ENCODE measurements around the gene PLA2G6.
"Not testable (repeated sequence)": the region's sequence is repeated elsewhere in the genome, so short reads cannot be mapped to it uniquely, and the experiment has no call there.

PLA2G6 gene

DNA sequence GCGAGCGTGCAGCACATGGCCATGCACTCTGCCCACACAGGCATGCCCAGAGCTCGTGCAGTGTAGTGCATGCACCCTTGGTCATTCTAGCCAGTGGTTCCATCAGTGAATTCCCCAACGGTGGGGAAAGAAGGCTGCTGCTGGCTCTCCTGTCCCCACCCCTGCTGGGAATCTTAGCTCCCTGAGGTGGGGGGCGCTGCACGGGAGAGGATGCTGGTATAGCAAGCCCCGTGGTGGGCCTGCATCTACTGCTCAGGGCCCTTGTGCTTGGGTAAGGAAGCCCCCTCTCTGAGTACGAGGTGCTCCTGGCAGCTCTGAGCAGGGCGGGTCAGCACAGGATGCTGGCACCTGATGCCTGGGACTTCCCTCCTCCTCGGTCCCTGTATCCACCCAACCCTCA, 52.6 kb downstream of the PLA2G6 start:
- no peak for DNase-seq

- no peak for DNase-seq
Observed at GRCh38 chr22:38127869-38128268, 53.8 kb downstream of the PLA2G6 start.

- no peak for DNase-seq
Observed at GRCh38 chr22:38126928-38127668, 54.5 kb downstream of the PLA2G6 start.

DNA sequence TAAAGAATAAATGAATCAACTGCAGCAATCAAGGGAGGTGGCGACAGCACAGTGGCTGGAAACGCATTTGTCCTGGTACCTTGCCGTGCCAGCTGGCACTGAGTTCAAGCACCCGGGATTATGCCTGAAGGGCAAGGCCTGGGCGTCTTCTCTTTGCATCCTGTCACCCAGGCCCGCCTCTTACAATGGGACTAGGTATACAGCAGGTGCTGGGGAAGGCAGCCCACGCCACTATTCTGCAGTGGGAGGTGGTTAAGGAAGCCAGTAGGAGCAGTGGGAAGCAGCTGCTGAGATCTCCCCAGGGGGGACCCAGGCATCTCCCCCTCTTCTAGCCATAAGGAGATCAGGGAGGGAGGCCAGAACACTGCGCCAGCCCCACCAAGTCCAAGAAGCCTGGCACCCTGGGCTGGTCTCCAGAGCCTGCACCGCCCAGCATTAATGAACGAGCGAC, 55.9 kb downstream of the PLA2G6 start:
- DNase-seq: no peak

DNA sequence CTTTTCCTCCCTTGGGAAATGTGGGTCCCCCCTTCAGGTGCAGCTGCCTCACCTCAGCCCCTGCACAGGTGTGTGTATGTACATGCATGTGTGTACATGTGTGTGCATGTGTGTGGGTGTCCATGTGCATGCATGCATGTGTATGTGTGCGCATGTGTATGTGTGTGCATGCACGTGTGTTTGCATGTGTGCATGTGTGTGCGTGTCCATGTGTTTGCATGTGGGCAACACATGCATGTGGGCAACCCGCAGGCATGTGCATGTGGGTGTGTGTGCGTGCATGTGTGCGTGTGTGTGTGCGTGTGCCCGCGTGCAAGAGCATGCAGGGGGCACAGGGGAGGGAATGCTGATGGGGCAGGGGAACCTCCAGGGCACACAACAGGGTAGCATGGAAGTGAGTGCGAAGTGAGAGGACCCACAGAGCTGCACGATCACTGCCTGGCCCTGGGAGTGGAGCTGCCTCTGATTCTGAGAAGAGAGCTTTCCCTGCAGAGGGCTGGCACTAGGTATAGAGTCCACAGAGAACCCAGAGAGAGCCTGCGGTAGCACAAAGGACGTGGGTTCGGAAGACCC, 56.5 kb downstream of the PLA2G6 start:
- DNase-seq: no peak

GRCh38 chr22:38124236-38124974, 57.2 kb downstream of the PLA2G6 start:
- DNase-seq: no peak

DNA sequence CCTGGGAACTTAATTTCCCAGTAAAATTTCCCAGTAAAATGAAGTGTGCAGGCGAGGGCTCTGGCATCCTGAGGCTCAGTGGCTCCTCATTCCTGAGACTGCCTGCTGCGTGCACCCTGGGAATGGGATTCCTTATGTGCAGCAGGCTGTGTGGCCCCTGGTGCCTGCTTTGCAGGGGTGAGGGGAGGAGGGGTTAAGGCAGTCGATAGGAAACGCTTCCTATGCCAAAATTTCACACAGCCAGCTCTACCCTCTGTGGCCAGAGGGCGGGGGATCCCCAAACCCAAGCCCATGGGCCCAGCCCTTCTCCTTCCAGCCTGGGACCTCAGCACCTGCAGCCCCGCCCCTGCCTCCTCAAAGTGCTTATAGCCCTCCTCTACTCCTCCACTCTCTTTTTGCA, 59.0 kb downstream of the PLA2G6 start:
- no peak for DNase-seq

GRCh38 chr22:38120359-38121110, 61.1 kb downstream of the PLA2G6 start:
- DNase-seq: no peak

DNA sequence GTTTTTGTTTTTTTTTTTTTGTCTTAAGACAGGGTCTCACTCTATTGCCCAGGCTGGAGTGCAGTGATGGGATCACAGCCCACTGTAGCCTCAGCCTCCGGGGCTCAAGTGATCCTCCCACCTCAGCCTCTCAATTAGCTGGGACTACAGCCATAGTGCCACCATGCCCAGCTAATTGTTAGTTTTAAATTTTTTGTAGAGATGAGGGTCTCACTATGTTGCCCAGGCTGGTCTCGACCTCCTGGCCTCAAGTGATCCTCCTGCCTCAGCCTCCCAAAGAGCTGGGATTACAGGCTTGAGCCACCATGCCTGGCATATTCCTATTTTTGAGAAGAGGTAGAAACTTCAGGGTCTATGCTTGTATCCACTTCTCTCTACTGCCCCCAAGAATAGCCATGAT, 62.9 kb downstream of the PLA2G6 start:
- DNase-seq: not testable (repeated sequence)

DNA sequence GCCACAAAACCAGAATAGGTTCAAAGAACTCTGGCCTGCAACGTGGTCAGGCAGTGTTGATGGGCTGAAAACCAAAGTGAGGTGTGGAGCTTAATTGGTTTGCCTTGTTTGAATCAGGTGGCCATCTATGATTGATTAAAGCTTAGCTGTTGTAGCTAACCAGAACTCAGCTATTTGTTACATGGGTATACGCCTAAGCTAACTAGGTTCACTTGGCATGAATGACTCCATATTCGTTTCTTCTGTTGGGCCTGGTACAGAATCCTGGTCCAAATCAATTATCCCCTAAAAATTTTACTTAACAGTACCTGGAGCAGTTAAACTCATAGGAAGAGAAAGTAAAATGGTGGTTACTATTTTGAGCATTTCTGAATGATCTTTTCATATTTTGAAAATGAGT, 63.4 kb downstream of the PLA2G6 start:
- DNase-seq: no peak

DNA sequence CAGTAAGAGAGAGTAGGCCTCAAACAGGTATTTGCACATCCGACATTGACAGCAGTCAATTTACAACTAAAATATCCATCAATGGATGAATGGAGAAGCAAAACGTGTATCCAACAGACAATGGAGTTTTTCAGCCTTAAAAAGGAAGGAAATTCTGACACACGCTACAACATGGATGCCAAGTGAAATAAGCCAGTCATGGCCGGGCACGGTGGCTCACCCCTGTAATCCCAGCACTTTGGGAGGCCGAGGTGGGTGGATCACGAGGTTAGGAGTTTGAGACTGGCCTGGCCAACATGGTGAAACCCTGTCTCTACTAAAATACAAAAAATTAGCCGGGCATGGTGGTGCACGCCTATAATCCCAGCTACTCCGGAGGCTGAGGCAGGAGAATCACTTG, 64.1 kb downstream of the PLA2G6 start:
- DNase-seq: not testable (repeated sequence)

- no peak for DNase-seq
Observed at GRCh38 chr22:38115423-38116205, 66.0 kb downstream of the PLA2G6 start.

DNA sequence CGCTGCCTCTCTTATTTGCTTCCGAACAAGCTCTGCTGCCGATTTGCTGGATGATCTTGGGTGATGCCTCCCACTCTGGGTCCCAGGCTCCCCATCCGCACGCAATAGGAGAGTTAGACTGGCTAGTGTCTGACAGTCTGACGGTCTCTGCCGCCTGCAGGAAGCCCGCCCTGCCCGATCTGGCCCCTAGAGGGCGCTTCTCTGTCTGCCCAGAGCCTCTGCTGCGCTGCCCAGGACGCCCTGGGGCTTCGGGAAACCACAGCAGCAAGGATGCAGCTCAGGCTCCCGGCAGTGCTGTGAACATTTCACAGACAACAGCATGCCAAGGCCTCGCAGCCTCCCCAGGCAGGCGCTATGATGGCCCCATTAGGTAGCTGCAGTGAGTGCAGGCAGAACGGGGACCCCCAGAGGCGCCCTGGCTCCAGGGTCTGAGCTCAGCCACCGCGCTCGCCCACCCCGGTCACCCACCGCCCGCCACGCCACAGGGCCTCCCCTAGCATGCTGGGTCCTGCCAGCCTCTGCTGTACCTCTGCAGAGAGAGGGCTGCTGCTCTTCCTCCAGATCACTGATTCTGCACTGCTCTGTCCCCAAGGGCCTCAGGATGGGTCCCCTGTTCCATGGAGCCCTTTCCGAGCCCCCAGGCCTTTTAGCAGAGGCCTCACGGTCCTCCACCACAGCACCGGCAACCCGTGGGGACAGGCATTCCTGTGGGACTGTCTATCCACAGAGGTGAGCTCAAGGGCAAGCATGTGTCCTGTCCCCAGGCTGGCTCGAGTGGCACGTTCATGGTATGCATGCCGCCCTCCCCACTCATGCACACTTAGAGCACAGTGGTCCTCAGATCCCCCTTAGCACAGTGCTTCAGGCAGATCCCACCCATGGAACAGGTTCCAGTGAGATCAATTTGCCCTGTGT, 66.9 kb downstream of the PLA2G6 start:
- peak; percentile 58 for DNase-seq

DNA sequence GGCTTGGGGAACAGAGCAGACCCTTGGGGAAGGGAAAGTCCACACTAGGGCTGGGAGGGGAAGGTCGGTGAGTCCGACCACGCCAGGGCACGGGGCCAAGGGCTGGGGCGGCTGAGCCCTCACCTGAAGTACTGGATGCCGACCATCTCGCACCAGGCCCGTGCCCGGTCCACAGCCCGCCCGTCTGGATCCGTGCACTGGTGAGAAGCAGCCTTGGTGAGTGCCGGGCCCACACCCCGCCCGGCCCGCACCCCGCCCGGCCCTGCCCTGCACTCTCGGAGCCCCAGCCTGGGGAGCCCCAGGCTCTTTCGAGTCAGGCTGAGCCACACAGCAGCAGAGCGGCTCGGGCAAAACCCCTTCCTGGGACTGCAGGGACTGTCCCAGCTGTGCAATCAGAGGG, 69.2 kb downstream of the PLA2G6 start:
- DNase-seq: no peak

DNA sequence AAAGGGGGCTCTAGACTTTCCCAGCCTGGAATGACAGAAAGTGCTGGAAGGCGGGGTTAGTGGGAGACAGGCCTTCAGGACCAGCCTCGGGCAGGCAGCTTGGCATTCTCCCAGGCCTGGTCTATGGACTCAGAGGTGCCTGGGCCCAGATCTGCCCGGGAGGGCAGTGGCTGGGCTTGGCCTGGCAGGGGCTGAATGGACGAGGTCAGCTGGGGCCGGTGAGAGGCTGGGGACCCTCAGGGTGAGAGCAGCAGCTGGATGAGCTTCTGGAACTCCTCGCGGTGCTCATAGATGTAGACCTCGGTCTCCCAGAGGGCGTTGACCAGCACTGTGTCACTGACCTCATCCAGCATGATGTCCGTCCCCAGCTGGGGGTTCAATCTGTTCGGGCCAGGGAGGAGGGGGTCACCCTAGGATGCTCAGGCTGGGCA, 69.7 kb downstream of the PLA2G6 start:
- DNase-seq: no peak

- no peak for DNase-seq
Observed at GRCh38 chr22:38110863-38111852, 70.5 kb downstream of the PLA2G6 start.

GRCh38 chr22:38110008-38110862, 71.4 kb downstream of the PLA2G6 start, which contains the start of gene BAIAP2L2:
BAIAP2L2 (minus strand) TSS chr22:38110684; CDS start chr22:38110525, 159 bp downstream.
- no peak for DNase-seq

- DNase-seq: no peak
Observed at GRCh38 chr22:38109371-38110001, 72.1 kb downstream of the PLA2G6 start.
